ENCODE measurements around the gene PLXNA3.

DNA sequence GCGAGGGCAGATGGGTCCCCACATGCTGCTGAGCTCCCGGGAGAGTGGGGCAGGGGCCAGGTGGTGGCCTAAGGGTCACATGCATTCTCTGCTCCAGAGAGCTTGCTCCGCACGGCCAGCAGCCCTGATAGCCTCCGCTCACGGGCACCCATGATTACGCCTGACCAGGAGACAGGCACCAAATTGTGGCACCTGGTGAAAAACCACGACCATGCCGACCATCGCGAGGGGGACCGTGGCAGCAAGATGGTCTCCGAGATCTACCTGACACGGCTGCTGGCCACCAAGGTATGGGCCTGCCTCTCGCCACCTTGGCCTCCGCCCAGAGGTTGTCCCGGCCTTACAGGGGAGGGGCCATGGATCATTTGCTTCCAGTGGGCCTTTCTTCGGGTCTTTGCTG lies 11.8 kb downstream of the PLXNA3 start:
- TF ChIP-seq BHLHE40 (IDR thresholded peaks at IDR 0.05; ENCODE audit: borderline replicate concordance in 1 of 2, low read depth in 2 of 2, low read length in 1 of 2), result no peak
- no peak for TF ChIP-seq TCF12 (IDR thresholded peaks at IDR 0.05; ENCODE audit: low read depth, low read length)
- no peak for TF ChIP-seq CREB1 (IDR thresholded peaks at IDR 0.05; ENCODE audit: low read depth)
- no peak for TF ChIP-seq ZNF24 (IDR thresholded peaks at IDR 0.05)
